Naive B cell (primary cell): ENCODE data around the gene UBE2U. TPM values are rescaled to one million over a fixed set of nuclear protein-coding genes. Genes with fewer than 3 reads are reported as not detected.

Source experiments
- ATAC-seq, 2 donors: fragments of 150-1000 bp; cut with Tn5 transposase; 2 replicates each; pipeline ENCODE4 v1.10.0; 2021; ENCODE audit warnings: low read depth in 2 of 2, mild to moderate bottlenecking in 2 of 2, moderate library complexity in 2 of 2
- DNase-seq: peaks from one replicate; pipeline ENCODE4 v3.0.0; 2022
- H3K27ac Mint-ChIP-seq, 6 donors: one replicate each; pipeline ENCODE4 v1.8.0; 2020 to 2022; ENCODE audit warnings: mild to moderate bottlenecking in 6 of 6, mixed read lengths in 6 of 6, moderate library complexity in 5 of 6, inconsistent platforms in 2 of 6
- H3K27me3 Mint-ChIP-seq, 3 donors: one replicate each; pipeline ENCODE4 v1.8.0; 2021 to 2022; ENCODE audit warnings: mixed read lengths in 3 of 3, mild to moderate bottlenecking in 1 of 3
- H3K36me3 Mint-ChIP-seq, 2 donors: one replicate each; pipeline ENCODE4 v1.8.0; 2020 to 2022; ENCODE audit warnings: mixed read lengths in 2 of 2, inconsistent platforms in 1 of 2, mild to moderate bottlenecking in 1 of 2
- H3K4me1 Mint-ChIP-seq, 3 donors: one replicate each; pipeline ENCODE4 v1.8.0; 2020 to 2022; ENCODE audit warnings: mixed read lengths in 3 of 3, inconsistent platforms in 1 of 3, mild to moderate bottlenecking in 1 of 3, moderate library complexity in 1 of 3
- H3K4me3 Mint-ChIP-seq, 8 donors: one replicate each; pipeline ENCODE4 v1.8.0; 2020 to 2022; ENCODE audit warnings: mild to moderate bottlenecking in 8 of 8, mixed read lengths in 8 of 8, moderate library complexity in 8 of 8, inconsistent platforms in 2 of 8
- H3K9me3 Mint-ChIP-seq, 7 donors: one replicate each; pipeline ENCODE4 v1.8.0; 2020 to 2022; ENCODE audit warnings: mixed read lengths in 7 of 7, mild to moderate bottlenecking in 5 of 7, inconsistent platforms in 2 of 7, moderate library complexity in 1 of 7
- polyA plus RNA-seq, 6 donors: library from polyadenylated mRNA; unstranded; fragments of 300-500 nt; fragmentation: Illumina TruSeq; gene quantifications; one replicate each; pipeline ENCODE4 v1.2.3, GENCODE V29; 2021; ENCODE audit warnings: low read depth in 6 of 6

UBE2U gene
- polyA plus RNA-seq, 6 donors from 2014 or later = not detected

- Mint-ChIP-seq H3K4me3 (no peak overlapping the region), H3K27ac (no peak overlapping the region), H3K4me1 (no peaks in the 10 kb centered on the region), H3K27me3 (no peaks in the 10 kb centered on the region), H3K36me3 (no peaks in the 10 kb centered on the region), H3K9me3 (no peaks in the 10 kb centered on the region)
- ATAC-seq (no peak), DNase-seq (no peak)
Measured at GRCh38 chr1:64176659-64177058, 26.8 kb upstream of the UBE2U start.

- H3K9me3 Mint-ChIP-seq = no peaks in the 10 kb centered on the region
Measured at GRCh38 chr1:64179588-64179987, 23.8 kb upstream of the UBE2U start.

GRCh38 chr1:64182207-64182606, 21.2 kb upstream of the UBE2U start:
- no peaks in the 10 kb centered on the region for H3K9me3 Mint-ChIP-seq
- no peaks in the 10 kb centered on the region for H3K27me3 Mint-ChIP-seq
- peaks cover 6 to 8% (median 7%) of the 10 kb centered on the region in 3 donors for H3K4me1 Mint-ChIP-seq
- ATAC-seq = no peak
- no peak for DNase-seq
- H3K36me3 Mint-ChIP-seq = no peaks in the 10 kb centered on the region
- H3K4me3 Mint-ChIP-seq = no peak overlapping the region
- peak overlapping the region in 1 of 6 donors; percentile 13 for H3K27ac Mint-ChIP-seq

More at GRCh38 chr1:64179588-64179987, 23.8 kb upstream of the UBE2U start:
- H3K27ac Mint-ChIP-seq = no peak overlapping the region
- no peaks in the 10 kb centered on the region for H3K36me3 Mint-ChIP-seq
- H3K27me3 Mint-ChIP-seq = no peaks in the 10 kb centered on the region
- DNase-seq = no peak
- no peak overlapping the region for H3K4me3 Mint-ChIP-seq
- no peak for ATAC-seq
- peaks cover 6 to 8% (median 7%) of the 10 kb centered on the region in 3 donors for H3K4me1 Mint-ChIP-seq

DNA sequence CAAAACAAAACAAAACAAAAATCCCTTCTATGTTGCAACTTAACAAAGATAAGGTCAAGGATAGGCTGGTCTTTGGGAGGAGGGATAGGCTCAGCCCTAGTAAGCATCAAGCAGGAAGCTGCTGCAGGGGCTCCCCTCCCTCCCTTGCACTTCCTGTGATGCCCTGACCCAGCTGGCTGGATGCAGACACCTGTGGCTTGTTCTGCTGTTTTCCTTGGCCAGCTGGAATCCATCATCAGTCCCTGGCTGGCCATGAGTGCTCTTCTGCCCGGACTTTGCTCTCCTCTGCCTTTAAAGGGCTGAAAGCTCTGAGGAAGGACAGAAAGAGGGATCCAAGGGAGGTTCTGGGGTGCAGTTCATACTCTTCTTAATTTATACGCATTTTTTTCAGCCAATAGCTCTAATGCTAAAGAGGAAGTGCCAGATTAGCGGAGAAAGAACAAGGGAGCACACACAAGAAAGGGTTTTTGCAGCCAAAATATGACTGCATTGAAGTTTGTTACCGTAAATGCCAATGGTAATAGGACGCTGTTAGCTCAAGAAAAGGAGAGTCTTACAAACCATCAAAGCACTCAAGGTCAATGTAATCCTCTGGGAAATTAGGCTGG, 19.9 kb upstream of the UBE2U start:
- Mint-ChIP-seq H3K27me3 (no peaks in the 10 kb centered on the region), H3K27ac (peak overlapping the region in 2 of 6 donors; percentile 35 to 49), H3K9me3 (no peaks in the 10 kb centered on the region), H3K36me3 (no peaks in the 10 kb centered on the region), H3K4me3 (peak overlapping the region in 5 of 8 donors; percentile 11 to 78 (median 48)), H3K4me1 (peaks cover 6 to 8% (median 7%) of the 10 kb centered on the region in 3 donors)
- DNase-seq = no peak
- ATAC-seq = peak; percentile 37 to 44

DNA sequence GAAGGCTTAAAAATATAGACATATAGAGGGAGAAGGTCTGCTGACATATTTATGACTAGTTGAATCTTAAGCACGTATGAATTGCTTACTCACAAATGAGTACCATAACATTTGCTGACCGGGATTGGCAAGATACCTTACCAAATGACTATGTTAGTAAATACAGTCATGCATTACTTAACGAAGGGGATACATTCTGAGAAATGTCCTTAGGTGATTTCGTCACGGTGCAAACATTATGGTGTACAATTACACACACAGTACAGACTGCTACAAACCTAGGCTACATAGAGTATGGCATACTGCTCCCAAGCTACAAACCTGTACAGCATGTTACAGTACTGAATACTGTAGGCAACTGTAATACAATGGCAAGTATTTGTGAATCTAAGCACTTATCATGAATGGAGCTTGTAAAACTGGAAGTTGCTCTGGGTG, 19.4 kb upstream of the UBE2U start:
- Mint-ChIP-seq H3K27me3 (no peaks in the 10 kb centered on the region), H3K4me1 (peaks cover 6 to 8% (median 7%) of the 10 kb centered on the region in 3 donors), H3K9me3 (no peaks in the 10 kb centered on the region), H3K4me3 (peak overlapping the region in 1 of 8 donors; percentile 59), H3K36me3 (no peaks in the 10 kb centered on the region), H3K27ac (peak overlapping the region in 1 of 6 donors; percentile 49)
- no peak for DNase-seq
- no peak for ATAC-seq

DNA sequence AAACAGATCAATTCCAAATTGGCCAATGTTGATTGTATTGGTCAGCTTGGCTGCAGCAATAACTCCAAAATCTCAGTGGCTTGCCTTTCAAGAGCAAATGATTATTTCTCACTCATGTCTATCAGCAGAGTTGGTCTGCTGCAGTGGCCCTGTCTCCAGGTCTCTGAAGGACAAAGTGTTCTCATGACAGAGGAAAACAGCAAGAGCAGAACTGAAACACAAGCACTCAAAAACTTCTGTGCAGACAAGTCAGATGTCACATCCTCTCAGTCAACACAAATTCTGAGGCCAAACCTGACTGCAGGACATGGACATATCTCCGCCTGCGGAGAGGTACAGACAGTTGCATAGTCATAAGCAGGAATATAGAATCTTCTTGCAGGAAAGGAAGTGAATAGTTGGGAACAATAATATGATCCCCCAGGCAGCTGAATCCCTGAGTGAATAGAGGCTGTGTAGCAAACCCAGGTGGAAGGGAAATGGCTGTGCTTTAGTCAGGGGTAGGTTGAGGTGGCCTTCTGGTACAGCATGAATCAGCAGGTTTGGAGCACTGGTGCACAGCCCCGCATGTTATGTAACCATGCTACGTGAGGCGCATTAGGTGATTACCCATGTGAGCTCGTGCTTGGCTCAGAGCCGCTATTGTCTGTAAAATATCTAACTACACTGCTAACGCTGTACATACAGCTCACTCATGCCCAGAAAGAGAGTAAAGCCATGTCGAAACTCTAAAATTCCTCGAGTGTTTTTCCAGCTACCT, 17.1 kb upstream of the UBE2U start:
- H3K36me3 Mint-ChIP-seq = no peaks in the 10 kb centered on the region
- ATAC-seq (no peak), DNase-seq (no peak)
- H3K27me3 Mint-ChIP-seq = no peaks in the 10 kb centered on the region
- H3K4me1 Mint-ChIP-seq = peaks cover 6 to 8% (median 7%) of the 10 kb centered on the region in 3 donors
- no peak overlapping the region for H3K27ac Mint-ChIP-seq
- no peak overlapping the region for H3K4me3 Mint-ChIP-seq
- H3K9me3 Mint-ChIP-seq = no peaks in the 10 kb centered on the region

GRCh38 chr1:64186898-64187280, 16.5 kb upstream of the UBE2U start:
- Mint-ChIP-seq H3K36me3 (no peaks in the 10 kb centered on the region), H3K27me3 (no peaks in the 10 kb centered on the region), H3K4me1 (peaks cover 6 to 8% (median 7%) of the 10 kb centered on the region in 3 donors), H3K4me3 (no peak overlapping the region), H3K27ac (no peak overlapping the region), H3K9me3 (no peaks in the 10 kb centered on the region)
- no peak for ATAC-seq
- DNase-seq = no peak

DNA sequence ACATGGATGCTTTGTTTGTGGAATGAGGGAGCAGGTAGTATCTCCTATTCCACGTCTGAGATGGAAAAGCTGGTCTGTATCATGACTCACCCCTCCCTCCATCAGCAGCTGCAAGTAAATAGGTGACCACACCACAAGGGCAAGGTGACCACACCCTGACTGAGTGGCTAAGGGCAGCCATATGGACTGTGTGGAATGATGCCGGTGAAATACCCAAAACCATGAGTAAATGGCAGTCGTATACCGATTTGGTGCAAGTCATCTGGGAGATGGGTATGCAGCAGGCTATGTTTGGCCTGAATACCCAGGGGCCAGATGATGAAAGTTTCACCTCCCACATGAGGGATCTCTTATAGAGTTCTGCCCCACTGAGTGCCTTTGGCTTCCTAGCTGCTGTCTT, 15.8 kb upstream of the UBE2U start:
- no peak for ATAC-seq
- Mint-ChIP-seq H3K27me3 (no peaks in the 10 kb centered on the region), H3K36me3 (no peaks in the 10 kb centered on the region), H3K4me3 (no peak overlapping the region), H3K27ac (no peak overlapping the region), H3K9me3 (peaks cover 0 to 2% (median 0%) of the 10 kb centered on the region in 7 donors), H3K4me1 (peaks cover 6 to 8% (median 7%) of the 10 kb centered on the region in 3 donors)
- no peak for DNase-seq

DNA sequence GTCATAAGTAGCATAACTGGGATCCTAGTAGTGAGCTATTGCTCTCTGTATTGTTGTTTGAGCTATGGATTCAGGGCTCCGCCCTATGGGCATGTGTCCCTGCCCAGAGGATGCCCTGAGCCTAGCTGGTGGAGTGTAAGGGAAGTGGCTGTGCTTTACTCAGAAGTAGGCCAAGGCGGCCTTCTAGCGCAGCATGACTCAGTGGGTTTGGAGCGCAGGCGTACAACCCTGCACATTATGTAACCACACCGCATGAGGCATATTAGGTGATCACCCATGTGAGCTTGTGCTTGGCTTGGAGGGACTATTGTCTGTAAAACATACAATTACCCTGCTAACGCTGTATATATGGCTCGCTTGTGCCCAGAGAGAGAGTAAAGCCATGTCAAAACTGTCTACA, 11.1 kb upstream of the UBE2U start:
- ATAC-seq (no peak), DNase-seq (no peak)
- Mint-ChIP-seq H3K9me3 (peaks cover 0 to 2% (median 0%) of the 10 kb centered on the region in 7 donors), H3K4me3 (no peak overlapping the region), H3K27me3 (no peaks in the 10 kb centered on the region), H3K27ac (no peak overlapping the region), H3K36me3 (no peaks in the 10 kb centered on the region), H3K4me1 (no peaks in the 10 kb centered on the region)

GRCh38 chr1:64194168-64195080, 9.0 kb upstream of the UBE2U start:
- Mint-ChIP-seq H3K9me3 (peaks cover 0 to 2% (median 0%) of the 10 kb centered on the region in 7 donors), H3K27ac (no peak overlapping the region), H3K4me1 (no peaks in the 10 kb centered on the region), H3K27me3 (no peaks in the 10 kb centered on the region), H3K36me3 (no peaks in the 10 kb centered on the region), H3K4me3 (no peak overlapping the region)
- no peak for DNase-seq
- ATAC-seq = no peak

- ATAC-seq = no peak
- Mint-ChIP-seq H3K36me3 (no peaks in the 10 kb centered on the region), H3K27ac (no peak overlapping the region), H3K4me3 (no peak overlapping the region), H3K27me3 (no peaks in the 10 kb centered on the region), H3K9me3 (peaks cover 0 to 2% (median 0%) of the 10 kb centered on the region in 7 donors), H3K4me1 (no peaks in the 10 kb centered on the region)
- no peak for DNase-seq
Measured at GRCh38 chr1:64195081-64195395, 8.4 kb upstream of the UBE2U start.

DNA sequence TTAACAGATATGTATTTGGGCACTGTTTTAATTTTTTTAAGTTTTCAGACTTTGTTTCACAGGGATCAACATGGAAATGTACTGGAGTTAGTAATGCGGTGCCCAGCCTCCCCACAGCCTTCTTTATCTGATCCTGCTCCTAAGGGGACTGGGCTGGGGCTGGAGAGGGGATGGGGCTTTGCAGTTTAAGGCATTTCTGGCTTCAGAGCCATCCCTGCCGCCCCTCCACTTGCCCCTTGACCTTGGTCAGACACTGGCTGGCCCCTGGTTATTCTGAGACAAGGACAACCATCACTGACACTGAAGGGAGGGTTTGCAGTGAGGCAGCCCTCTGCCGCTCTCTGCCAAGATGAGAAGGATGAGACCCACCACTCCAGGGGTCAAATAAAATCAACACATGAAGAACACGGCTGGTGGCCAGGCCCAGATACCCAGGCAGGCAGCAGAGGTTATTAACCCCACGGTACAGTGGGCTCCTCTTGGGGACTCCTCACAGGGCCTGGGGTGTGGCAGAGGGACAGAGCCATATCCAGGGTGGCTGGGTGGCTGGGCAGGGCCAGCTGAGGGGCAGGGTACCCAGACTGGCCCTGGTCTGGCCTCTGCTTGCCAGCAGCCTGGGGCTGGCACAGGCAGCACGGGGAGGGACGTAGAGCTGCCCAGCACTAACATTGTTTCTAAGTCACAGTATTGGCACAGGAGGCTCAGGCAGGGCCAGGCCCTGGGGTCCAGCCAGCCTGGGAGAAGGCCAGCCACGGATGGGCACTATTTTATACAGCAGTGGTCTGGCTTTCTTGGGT, 7.2 kb upstream of the UBE2U start:
- H3K27ac Mint-ChIP-seq = no peak overlapping the region
- H3K27me3 Mint-ChIP-seq = no peaks in the 10 kb centered on the region
- ATAC-seq (no peak), DNase-seq (no peak)
- H3K4me1 Mint-ChIP-seq = no peaks in the 10 kb centered on the region
- no peaks in the 10 kb centered on the region for H3K36me3 Mint-ChIP-seq
- H3K9me3 Mint-ChIP-seq = peaks cover 0 to 2% (median 0%) of the 10 kb centered on the region in 7 donors
- no peak overlapping the region for H3K4me3 Mint-ChIP-seq

GRCh38 chr1:64197076-64197475, 6.3 kb upstream of the UBE2U start:
- no peaks in the 10 kb centered on the region for H3K4me1 Mint-ChIP-seq
- peaks cover 0 to 2% (median 0%) of the 10 kb centered on the region in 7 donors for H3K9me3 Mint-ChIP-seq
- no peaks in the 10 kb centered on the region for H3K36me3 Mint-ChIP-seq
- no peak for ATAC-seq
- peaks cover 0 to under 1% (median 0%) of the 10 kb centered on the region in 3 donors for H3K27me3 Mint-ChIP-seq
- DNase-seq = no peak
- H3K27ac Mint-ChIP-seq = no peak overlapping the region
- H3K4me3 Mint-ChIP-seq = no peak overlapping the region
